Measurements from ENCODE around the gene LMO7.

DNA sequence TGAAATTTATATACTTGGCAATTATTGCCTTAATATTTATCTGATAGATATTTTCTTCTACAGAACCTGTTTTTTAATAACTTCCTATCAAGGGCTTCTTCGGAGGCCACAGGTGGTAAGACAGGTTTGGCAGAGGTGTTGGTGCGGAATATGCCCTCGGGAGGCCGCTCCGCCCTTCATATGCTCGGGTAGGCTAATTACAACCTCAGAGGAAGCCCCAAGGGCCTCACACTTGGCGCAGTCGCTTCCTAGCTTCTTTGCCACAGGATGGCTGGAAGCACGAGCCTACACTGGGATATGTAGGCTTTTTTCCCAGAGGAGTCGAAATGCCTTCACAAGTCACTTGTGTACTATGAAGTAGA lies 68.8 kb downstream of the LMO7 start:
- TF ChIP-seq, protein P1, sequence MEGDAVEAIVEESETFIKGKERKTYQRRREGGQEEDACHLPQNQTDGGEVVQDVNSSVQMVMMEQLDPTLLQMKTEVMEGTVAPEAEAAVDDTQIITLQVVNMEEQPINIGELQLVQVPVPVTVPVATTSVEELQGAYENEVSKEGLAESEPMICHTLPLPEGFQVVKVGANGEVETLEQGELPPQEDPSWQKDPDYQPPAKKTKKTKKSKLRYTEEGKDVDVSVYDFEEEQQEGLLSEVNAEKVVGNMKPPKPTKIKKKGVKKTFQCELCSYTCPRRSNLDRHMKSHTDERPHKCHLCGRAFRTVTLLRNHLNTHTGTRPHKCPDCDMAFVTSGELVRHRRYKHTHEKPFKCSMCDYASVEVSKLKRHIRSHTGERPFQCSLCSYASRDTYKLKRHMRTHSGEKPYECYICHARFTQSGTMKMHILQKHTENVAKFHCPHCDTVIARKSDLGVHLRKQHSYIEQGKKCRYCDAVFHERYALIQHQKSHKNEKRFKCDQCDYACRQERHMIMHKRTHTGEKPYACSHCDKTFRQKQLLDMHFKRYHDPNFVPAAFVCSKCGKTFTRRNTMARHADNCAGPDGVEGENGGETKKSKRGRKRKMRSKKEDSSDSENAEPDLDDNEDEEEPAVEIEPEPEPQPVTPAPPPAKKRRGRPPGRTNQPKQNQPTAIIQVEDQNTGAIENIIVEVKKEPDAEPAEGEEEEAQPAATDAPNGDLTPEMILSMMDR (IDR thresholded peaks at IDR 0.05; ENCODE audit: control extremely low read depth in 1 of 3, insufficient read depth in 1 of 3, low read depth in 1 of 3, low read length in 3 of 3), result peak in 1 of 3 experiments; percentile 15; a peak in 1 of 4 replicates
- TF ChIP-seq POLR2A (IDR thresholded peaks at IDR 0.05; ENCODE audit: control extremely low read depth in 1 of 2, low read depth in 2 of 2, low read length in 2 of 2) (no peak), EGR1 (IDR thresholded peaks at IDR 0.05; ENCODE audit: borderline replicate concordance, low read depth, low read length) (no peak), POLR2AphosphoS5 (IDR thresholded peaks at IDR 0.05; ENCODE audit: low read depth, low read length) (no peak), RAD21 (IDR thresholded peaks at IDR 0.05 in 1 of 2, conservative IDR thresholded peaks at IDR 0.05 in 1 of 2; ENCODE audit: low read depth in 2 of 2, low read length in 2 of 2) (peak; percentile 7 to 29; a peak in 3 of 4 replicates), ZNF274 (IDR thresholded peaks at IDR 0.05; ENCODE audit: borderline replicate concordance, extremely low read depth, low read length) (no peak), CHD1 (IDR thresholded peaks at IDR 0.05; ENCODE audit: low read depth, low read length) (no peak)
- TF ChIP-seq, protein P2, sequence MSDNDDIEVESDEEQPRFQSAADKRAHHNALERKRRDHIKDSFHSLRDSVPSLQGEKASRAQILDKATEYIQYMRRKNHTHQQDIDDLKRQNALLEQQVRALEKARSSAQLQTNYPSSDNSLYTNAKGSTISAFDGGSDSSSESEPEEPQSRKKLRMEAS (IDR thresholded peaks at IDR 0.05), result no peak
